GM21723 (cell line): Measurements from ENCODE around the gene RALGPS1.

Experiments
- ATAC-seq: cut with Tn5 transposase; IDR thresholded peaks from one replicate; pipeline ENCODE4 v1.9.1; 2021; ENCODE audit warnings: mild to moderate bottlenecking, moderate library complexity; ENCODE audit not compliant: unreplicated experiment

RALGPS1 gene

DNA sequence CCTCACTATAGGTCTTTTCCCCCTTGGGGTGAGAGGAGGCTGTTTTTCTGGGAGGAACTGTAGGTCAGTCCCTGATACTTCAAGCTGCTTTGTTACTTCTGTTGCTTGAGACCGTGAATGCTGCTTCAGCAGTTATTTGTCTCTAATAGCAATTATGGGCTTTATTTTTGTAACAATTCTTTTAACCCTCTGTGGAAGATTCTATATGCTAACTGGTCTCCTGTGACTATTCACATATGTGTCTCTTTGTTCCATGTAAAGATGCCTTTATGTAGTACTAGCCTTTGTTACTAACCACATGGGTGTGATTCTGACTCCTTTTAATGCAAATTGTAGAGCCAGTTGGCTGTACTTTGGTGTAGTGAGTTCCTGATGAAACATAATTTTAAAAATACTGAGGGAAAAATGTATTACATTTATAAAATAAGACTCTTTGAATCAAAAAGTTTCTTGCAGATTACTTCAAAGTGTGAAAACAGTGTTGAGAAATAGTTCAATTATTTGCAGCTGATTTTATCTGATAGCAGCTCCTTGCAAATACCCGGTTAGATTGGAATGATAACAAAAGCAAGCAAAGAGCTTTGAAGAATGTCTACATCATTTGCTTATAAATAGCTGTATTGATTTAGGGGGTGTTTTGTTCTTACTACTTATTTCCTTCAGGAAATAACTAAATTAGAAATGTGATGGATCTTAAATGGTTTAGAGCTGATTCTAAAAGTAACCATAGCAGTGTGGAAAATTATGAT, 161.2 kb downstream of the RALGPS1 start:
- ATAC-seq = no peak

DNA sequence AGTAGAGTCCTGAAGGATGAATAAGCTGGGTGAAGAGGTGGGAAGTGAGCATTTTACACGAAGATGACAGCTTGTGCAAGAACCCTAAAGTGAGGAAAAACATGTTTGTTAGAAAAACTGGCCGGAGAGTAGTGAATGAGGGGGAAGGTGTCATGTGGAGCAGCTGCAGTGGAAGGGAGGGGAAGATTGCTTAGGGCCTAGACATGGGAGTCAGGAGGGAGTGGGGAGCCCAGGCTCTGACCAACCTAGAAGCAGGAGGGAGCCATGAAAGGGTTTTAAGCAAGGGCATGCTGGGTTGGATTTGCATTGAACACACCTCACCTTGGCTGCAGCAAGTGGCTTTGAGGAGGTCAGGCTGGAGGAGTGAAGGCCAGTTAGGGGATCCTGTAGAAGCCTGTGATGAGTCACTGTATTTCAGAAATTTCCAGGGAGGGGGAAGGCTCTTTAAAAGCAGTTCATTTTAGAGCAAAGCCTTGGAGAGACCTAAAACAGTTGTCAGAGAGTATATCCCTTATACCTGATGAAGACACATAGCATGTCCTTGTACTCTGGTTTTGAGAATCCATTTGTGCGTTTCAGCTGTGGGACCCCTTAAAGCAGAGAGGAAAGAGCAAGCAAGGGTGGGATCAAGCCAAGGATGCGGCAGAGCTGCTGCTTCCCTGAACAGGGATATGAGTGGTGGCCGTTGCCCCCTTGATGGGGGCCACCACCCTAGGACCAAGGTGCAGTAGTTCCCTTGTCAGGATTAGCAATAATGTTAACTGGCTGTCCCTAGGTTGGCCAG, 162.5 kb downstream of the RALGPS1 start:
- no peak for ATAC-seq

DNA sequence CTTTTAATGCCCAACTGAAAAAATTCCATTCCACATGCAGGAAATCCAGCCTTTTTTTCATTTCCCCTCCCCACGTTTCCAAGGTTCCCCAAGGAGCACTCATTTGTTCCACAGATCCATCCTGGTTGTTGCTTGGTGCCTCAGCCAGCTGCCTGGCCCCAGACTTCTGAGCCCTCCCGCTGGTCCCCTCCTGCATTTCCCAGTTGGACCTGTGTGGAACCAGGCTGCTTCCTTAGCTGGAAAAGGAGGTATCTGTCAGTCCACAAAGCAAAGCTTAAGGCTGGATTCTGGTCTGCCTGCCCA, 163.0 kb downstream of the RALGPS1 start:
- ATAC-seq = no peak

DNA sequence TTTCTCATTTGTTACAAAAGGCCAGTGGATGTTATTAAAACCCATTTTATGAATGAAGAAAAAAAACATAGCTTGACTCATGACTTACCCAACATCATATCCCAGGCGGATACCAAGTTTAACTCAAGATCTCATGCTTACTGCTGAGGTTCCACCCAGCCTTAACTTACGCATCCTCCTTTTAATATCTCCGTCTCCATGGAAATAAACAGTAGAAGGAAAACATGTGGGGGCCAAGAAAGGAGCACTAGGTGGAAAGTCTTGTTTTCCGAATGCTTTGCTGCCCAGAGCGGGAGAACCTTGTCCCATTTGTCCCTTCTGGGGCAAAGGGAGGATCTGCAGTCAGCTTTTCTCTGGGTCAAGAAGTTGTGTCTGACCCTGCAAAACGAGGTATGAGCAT, 163.8 kb downstream of the RALGPS1 start:
- ATAC-seq = no peak

DNA sequence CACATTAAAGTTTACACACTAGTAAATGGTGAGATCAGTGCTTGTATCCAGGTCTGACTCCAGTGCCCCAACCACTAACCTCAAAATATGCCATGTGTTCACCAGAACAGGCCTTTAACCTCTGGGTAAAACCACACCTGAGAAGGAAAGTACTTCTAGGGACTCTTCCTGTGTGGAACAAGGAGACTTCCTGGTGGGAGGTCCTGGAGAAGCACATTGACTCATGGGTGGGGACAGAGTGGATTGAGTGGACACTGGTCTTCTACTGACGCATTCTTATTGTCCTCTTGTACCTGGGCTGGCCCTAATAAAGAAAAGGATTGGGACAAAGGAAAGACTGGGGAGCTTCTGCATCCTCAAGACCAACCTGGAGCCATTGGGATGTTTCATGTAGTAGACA, 164.4 kb downstream of the RALGPS1 start:
- ATAC-seq = no peak

DNA sequence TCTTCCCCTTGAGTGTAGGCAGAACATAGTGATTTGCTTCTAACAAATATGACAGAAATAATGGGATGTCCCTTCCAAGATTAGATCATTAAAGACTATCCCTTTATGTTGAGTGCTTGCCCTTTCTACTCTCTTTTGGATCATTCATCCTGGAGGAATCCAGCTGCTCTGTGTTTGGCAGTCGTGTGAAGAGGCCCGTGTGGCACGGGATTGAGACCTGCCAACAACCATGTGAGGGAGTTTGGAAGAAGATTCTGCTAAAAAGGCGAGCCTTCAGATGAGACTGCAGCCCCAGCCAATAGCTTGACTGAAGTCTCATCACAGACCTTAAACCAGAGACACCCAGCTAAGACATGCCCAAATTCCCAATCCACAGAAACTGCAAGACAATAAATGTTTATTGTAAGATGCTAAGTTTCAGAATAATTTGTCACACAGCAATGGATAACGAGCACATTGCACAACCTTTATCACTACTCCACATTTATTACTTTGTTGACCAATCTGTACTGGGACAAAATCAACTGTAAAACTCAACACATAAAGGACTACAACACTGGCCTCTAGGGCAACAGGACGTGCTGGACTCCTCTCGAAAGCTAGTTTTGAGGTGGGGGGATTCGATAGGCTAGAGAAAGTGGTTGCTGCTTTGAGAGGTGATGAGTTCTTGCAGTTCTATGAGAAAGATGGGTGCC, 165.0 kb downstream of the RALGPS1 start:
- no peak for ATAC-seq

DNA sequence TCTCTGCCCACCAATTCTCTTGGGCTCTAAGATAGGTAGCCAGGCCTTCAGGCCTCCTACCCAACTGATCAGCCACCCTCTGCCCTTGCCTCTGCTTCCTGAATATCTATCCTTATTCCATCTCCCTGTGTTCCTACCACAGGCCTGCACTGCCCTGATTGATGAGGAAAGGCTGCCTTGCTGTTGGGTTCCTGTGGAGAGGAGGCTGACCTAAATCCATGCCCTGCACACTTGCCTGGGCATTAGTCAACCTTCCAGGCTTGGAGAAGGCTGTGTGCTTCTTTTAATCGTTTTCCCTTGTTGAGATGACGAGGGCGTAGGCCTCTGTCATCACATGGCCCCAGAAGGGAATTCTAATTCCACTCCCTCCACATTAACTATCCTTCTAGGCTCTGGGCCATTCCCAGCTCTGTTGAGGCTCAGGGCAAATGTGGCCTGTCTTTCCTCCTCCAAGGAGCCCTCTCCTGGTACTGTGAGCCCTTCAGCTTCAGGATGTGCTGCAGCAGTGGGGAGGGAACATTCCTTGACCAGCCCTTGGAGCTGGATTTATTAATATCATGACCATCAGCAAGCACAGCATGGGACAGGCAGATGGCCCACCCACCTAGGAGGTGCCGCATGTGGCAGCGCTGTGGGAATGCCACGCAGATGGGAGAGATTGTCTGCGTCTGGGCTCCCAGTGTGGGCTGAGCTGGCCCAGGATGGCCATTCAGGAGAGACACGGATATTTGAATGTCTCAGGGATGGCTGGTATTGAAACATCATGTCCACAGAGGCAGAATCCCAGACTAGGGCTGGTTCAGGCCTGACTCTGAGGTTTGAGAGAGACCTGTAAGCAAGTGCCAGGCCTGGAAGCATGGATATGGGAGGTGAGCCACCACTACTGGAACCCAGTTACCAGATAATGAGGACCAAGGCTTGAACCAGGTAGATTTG, 166.9 kb downstream of the RALGPS1 start:
- no peak for ATAC-seq

DNA sequence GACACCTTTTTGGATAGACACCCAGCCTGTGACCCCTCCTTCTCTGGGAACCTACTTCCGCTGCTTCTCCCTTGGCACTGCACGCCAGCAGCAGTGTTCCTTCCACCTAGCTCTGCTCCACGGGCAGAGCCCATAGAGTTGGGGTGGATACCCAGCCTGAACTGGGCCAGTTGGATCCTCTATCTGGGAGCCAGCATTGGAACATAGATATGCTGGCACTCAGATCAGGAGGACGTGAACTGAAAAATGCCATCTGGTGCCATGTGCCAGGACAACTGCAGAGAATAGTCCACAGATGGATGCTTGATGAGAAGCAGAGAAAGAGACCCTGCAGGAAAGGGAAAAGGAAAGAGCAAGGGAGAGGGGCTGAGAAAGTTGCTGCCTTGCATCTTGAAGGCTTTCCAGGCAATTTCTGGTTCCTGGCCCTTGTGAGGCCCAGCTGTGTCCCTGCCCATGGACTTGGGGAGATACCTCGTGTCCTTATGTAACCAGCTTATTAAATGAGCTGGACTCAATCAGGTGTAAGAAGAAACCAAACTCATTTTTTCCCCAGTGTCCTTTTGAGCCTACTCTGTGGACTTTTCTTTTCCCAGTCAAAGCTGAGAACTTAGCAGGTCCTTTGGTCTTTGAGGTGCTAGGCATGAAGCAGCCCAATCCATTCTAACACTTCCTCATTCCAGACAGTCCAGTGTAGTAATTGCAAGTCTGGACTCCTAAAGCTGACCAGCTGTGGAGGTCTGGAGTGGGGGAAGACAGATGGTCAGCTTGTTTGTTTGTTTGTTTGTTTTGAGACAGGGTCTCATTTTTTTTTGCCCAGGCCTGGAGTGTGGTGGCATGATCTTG, 168.8 kb downstream of the RALGPS1 start:
- no peak for ATAC-seq

DNA sequence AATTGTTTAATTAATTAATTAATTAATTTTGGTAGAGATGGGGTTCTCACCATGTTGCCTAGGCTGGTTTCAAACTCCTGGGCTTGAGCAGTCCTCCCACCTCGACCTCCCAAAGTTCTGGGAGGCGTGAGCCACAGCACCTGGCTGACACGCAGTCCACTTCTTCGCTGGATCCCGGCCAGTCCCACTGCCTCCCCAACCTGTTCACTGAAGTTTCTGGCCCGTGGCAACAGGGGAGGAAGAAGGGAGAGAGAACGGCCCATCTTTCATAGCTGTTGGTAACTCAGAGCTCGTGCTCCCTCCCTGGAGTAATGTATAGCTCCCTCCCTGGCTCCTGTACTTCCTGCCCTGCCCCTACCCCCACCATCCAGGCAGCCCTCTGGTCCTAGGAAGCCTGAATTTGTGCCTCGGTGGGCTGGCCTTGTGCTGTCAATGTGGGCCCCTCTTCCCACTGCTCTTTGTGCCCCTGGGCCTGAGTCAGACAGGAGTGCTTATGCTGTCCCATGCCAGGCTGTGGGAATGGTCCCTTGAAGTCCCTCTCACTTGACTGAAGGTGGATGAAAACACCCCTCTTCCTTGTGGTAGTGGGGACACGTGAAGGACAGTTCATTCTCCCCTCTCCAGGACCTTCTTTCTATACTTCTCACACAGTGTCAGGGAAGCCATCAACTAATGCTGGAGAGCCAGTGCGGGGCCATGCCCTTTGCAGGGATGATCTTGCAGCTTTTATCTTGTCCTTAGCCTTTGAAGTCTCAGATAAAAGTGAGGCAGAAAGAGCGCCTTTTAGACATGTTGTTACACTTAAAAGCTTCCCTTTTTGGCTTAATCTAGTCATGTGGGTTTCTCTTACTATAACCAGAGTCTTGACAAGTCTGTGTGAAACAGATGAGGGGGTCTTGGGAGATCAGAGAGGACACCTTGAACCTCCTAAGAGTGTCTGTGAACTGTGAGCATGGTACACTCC, 169.8 kb downstream of the RALGPS1 start:
- ATAC-seq = no peak

DNA sequence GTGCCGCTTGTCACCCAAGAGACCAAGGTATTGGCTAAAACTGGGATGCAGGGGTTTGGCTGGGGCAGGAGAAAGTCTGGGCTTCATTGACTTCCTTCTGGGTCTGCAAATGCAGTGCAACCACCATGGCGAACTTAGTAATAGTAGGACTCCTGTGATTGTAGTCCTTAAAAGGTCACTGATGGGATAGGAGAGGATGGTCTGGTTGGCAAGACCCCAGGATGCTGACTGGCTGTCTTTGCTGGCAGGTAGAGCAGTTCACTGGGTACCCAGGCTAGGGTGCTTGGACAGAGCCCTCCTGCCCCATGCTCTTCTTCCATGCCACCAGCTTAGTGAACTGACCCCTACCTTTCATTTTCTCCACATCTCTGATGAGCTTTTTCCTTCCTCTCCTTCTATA, 170.6 kb downstream of the RALGPS1 start:
- no peak for ATAC-seq

DNA sequence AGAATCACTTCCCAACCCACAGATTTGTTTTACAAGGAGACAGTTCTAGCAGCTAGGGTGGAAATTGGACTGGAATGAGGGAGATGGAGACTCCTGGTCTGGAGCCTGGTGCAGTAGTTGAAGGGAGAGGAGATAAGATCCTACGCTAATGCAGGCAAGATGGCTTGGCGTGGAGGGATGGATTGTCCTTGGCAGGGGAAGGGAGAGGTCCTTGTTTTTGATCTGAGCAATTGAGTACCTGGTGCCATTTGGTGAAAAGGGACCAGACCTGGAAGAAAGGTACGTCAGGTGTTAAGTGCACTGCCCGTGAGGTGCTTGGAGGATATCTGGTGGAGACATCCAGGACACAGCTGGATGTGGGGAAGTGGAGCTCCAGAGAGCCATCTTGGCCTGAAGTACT, 172.2 kb downstream of the RALGPS1 start:
- no peak for ATAC-seq

DNA sequence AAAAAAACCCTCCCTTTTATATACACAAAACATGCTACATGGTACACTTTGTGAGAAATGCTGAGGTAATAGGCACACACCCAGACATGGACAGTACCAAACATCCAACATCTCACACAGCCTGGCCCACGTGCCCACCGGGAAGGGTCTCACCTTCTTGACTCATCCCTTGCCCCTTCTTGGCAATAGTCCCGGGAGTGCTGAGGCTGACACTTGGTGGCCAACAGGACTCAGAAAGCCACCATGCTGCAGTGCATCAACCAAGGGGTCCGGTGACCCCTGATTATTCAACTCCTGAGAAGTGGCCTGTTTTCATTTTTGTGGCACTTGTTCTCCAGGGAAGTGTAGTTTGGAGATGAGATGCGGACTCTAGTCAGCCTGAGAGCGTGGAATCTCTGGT, 172.8 kb downstream of the RALGPS1 start:
- ATAC-seq = no peak

DNA sequence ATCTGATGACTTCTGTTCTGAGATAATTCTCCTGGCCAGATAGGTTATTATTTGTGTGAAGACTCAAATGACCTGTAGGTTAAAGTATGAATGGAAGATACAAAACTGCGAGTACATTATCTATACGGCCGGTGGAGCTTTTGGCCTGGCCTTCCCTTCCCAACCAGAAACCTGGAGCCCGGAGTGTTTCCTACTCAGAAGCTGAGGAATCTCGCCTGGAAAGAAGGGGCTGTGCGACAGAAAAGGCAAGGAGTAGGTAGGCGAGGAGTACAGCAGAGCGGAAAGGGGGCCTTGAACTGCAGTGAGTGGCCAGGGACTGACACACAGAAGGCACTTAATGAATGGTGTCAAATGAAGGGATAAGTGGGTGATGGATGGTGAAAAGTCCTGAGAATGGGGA, 173.3 kb downstream of the RALGPS1 start:
- ATAC-seq = no peak

DNA sequence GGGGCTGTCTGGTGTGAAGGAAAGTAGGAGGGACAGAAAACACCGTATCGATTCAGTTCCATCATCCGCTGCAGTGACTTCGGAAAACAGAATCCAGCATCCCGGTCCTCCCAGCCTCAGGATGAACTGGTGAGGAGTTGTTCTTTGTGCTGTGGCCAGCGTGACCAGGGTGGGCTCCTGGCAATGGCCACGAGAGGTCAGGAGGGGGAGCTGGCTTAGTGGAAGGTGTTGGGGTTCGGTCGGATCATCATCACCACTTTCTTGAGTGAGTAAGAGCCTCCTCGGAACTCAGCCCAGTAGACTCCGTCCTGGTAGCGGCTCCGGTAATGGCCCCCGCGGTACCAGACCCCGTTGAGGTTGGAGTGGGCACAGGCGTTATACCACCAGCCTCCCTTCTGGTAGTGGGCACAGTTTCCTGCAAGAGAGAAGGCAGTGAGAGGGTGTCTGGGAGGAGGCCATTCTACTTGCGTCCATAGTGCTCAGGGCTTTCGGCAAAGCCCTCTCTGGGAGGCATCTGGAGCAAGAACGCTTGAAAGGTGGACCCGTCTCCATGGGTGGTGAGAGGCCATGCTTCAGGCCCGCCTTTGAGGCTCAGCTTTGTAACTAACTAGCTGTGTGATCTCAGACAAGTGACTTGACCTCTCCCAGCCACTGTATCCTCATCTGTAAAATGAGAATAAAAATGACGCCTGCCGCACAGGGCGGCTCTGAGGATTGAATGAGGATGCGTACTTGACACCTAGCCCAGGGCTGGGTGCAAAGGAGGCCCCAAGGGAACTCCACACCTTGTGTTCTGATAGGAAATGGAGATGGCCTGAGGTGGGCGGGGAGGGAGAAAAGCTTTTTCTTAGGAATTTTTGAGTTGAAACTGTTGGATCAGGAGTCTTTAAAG, 174.4 kb downstream of the RALGPS1 start:
- ATAC-seq = no peak

DNA sequence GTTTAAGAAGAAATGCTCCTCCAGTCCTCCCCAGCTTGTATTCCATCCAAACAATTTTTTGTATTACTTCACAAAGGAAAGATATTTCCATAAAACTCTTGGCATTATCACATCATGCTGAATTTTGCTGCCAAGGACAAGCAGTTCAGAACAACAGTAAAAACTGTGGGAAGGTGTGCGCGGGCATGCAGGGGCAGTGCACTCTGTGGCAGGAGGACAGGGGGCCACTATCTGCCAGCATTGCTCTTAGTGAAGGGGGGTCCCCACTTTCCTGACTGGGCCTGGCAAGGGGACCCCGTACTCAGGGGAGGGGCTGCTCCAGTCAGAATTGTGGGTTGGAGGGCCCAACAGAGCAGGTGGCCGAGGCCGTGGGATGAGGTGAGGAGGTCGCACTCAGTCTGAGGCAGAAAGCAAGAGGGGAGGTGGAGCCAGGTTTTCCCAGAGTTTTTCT, 175.1 kb downstream of the RALGPS1 start:
- ATAC-seq = no peak

DNA sequence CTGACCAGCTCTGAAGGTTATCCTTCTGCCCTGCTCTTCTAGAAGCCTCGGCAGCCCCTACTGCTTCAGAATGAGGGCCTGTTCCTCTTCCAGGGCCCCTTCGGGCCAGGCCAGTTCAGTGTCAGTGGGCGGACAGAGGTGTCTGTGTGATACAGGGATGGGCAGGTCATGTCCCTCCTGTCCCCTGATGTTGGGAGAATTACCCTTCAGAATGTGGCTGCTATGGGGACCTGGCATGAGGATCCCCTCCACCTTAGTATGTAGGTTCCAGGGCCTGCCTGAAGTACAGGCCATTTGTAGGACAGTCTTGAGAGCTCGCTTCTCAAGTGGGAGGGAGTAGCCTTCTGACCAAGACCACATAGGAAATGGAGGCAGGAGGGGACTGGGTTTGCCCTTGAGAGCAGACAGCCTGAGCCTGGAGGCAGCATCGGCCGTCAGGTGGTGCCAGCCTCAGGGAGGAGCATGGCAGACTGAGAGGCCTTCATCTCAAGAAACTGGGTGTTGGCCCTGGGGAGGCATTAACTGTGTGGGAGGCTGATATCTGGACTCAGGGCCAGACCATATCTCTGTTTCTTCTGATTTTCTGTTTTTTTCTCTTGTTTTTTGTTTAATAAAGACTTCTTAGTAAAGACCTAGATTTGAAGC, 175.9 kb downstream of the RALGPS1 start:
- ATAC-seq = no peak

DNA sequence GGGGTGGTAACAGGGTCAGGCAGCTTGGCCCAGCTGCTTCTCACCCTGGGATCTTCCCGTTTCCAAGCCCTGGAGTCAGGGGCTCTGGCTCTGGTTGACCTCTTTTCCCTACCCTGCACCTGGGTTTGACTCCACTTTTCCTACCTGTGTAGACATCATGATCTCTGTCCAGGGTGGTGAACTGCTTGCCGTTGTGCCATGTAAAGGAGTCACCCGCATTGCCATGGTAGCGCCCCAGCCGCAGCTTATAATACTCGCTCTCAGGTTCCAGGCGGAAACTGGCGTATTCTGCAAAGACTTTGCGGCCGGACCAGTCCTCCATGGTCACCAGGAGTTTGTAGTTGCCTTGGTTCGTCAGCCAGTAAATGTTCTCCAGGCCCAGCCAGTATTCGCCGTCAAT, 176.9 kb downstream of the RALGPS1 start:
- ATAC-seq = no peak
